Right ventricle myocardium superior (tissue), 1 donor: Measurements from ENCODE around the gene MAP7. TPM values are rescaled to one million over a fixed set of nuclear protein-coding genes. Genes with fewer than 3 reads are reported as not detected.
"Not testable (repeated sequence)": the region's sequence is repeated elsewhere in the genome, so short reads cannot be mapped to it uniquely, and the experiment has no call there.

Experiments used
- ATAC-seq: fragments of 200-7000 bp; cut with Tn5 transposase; one replicate; pipeline ENCODE4 v1.9.1; 2020; ENCODE audit warnings: mild to moderate bottlenecking; ENCODE audit not compliant: poor library complexity
- DNase-seq: peaks from one replicate; pipeline ENCODE4 v3.0.0-alpha.2; 2020
- intact Hi-C: fragments of 100-400 bp; cut with DNase I; formaldehyde crosslinking; loops from one replicate; pipeline ENCODE4 v1.11.2; 2022
- total RNA-seq: library from RNA; stranded (reverse); fragmentation: NEBNext Ultra II Directional; extraction: Animal tissue kit (Norgen Biotek cat#: 25700); gene quantifications from one replicate; pipeline ENCODE4 v1.2.1, GENCODE V29; 2021
- donor health status: DM: no; HTN: yes; CAD: no; lungs with severe emphysema.

MAP7 gene
- total RNA-seq, 1 donor from 2014 or later: 2.1 TPM

DNA sequence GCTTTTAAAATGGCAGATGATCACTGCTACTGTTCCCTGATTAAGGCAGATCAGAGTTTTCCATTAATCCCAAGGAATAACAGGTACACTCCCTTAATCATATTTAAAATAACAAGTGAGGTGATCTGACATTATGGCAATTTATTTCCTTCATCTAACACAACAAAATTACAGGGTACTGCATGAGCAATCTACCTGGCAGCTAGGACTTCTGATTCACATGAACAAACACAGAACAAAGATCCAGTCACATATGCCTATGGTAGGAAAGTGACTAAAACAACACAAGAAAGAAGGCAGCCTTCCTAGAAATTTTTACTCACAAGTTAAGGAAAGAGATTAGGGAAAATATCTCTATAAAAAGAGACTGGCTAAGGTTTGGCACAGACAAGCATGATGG lies 33.2 kb downstream of the MAP7 start:
- DNase-seq (no peak), ATAC-seq (no peak)
- intact Hi-C loops: no loop called here

DNA sequence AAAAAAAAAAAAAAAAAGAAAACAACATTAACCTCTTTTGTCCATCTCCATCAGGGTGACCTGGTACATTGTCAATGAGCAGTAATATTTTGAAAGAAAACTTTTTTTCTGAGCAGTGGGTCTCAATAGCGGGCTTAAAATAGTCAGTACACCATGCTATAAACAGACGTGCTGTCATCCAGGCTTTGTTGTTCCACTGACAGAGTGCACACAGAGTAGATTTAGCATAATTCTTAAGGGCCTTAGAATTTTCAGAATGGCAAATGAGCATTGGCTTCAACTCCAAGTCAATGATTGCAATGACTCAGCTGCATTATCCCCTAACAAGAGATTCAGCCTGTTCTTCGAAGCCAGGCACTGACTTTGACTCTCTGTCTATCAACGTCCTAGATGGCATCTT lies 35.6 kb downstream of the MAP7 start:
- intact Hi-C loops: no loop called here
- no peak for ATAC-seq
- no peak for DNase-seq

DNA sequence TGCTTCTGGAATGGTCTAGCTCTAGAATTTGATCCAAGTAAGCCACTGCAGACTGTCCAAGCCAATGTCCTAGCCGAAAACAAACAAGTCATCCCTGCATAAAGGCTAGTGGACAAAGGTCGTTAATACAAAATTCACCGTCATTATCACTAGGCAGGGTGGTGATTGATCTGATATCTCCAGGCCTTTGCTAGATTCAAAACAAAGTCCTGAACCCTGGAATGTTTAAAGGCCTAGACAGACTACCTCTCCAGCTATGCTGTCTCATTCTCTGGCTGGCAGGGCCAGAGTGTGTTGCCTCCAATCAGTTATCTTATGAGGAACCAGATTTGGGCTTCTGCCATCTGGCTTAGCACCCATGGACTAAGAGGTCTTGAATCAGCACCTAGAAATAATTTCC lies 38.3 kb downstream of the MAP7 start:
- DNase-seq: no peak
- intact Hi-C loops: no loop called here

DNA sequence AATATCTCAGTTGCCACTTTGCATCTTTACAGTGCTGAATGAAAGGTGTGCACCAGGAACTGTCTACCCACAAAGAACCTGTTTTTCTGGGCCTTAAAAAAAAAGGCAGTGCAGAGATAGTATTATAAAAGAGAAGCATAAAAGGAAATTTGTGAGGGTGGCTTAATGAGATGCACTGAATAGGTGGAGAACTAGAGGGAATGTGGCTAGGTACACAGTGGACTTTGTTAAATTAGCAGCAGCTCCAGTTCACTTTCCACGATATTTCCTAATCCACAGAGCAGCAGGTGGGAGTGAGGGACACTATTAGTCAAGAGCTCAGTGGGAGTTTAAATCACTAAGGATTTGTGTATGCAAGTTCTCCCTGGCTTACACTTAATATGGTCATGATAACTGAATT lies 38.8 kb downstream of the MAP7 start:
- intact Hi-C loops: no loop called here
- no peak for ATAC-seq
- DNase-seq: no peak

More for the DNA sequence above, 38.3 kb downstream of the MAP7 start:
- peak; percentile 65 for ATAC-seq

DNA sequence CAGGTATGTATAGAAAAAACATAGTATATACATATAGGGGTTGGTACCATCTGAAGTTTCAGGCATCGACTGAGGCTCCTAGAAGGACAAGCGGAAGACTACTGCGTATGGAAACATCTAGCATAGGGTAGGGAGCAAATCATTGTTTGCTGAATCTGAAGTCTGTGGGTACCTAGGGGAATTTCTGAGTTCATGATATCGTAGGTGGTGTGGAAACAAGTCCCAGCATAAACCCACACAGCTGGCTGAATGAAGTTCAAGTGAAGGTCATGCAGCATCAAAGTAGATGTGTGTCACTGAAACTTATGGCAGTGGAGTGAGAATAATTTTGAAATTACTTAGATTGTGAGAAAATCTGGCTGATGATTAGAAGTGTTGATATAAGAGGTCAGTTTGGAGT lies 39.4 kb downstream of the MAP7 start:
- no peak for ATAC-seq
- intact Hi-C loops: no loop called here

DNA sequence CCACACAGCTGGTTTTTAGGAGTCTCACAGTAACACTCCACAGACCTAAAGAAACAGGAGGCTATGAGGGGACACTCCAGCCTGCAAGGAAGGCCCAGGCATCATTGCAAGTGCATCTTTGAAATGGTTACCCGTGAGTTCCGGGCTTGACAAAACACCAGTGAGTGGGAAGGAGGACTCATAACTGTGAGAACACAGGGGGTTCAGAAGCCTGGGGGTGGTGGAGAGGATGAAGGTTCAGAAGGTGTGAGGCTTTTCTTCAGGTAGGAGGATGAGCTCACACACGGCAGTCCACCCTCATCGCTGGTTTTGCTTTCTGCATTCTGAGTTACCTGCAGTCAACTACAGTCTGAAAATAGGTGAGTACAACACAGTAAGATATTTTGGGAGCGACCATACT lies 39.9 kb downstream of the MAP7 start:
- DNase-seq: no peak
- intact Hi-C loops: no loop called here
- no peak for ATAC-seq

More for the DNA sequence above, 39.4 kb downstream of the MAP7 start:
- no peak for DNase-seq

DNA sequence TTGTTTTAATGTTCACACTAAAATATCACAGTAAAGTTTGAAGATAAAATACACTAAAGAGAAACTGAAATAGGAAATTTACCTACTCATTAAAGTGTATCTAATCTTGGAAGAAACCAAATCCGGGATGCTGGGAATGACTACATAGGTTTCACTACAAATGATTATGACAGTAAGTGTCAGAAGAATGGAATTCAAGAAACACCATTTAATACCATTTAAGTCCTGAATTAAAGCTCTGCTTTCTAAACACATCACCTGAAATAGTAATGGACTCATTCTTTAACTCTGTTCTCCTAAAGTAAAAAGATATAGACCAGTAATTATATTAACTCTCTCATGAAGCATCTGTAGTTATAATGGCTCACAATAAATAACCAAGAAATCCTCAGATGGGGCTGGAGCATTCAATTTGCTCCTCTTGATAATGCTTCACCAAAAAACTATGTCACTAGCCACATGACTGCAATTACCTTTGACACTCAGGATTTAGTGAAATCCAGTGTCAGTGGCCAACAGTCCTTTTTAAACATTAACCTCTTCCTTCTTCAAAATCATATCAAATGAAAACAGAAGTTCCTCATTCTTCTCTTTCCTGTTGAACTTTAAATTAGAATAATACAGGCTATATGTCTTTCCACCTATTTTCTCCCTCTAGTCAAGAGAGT lies 41.4 kb downstream of the MAP7 start:
- intact Hi-C loops: no loop called here
- no peak for DNase-seq
- ATAC-seq: no peak

DNA sequence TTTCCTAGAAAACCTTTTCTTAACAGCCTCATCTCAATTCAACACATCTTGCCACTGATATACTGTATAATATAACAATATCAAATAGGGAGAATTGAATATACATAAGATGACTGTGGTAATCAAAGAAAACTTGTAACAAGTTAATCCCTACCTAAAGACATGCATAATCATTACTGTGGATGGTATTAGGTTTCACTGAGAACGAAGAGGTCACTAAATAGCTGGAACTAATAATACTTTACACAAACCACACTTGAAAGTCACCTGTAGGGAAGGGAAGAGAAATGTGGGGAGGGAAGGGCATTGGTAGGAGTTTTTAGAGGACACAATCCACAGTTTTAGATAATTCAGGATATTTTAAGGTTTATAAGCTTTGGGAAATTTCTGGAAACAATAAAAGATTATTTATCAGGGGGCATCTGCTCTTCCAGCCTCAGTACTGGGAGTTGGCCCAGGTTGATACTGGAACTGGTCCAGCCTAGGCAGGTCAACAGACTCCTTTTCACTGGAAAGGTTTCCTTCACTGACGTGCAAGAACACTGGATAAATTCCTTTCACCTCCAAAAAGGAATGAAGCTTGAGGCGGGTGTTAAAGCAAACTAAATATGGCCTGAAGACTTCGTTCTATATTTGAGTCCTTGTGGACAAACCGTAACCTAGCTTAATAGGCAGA lies 44.0 kb downstream of the MAP7 start:
- no peak for ATAC-seq
- intact Hi-C loops: no loop called here

DNA sequence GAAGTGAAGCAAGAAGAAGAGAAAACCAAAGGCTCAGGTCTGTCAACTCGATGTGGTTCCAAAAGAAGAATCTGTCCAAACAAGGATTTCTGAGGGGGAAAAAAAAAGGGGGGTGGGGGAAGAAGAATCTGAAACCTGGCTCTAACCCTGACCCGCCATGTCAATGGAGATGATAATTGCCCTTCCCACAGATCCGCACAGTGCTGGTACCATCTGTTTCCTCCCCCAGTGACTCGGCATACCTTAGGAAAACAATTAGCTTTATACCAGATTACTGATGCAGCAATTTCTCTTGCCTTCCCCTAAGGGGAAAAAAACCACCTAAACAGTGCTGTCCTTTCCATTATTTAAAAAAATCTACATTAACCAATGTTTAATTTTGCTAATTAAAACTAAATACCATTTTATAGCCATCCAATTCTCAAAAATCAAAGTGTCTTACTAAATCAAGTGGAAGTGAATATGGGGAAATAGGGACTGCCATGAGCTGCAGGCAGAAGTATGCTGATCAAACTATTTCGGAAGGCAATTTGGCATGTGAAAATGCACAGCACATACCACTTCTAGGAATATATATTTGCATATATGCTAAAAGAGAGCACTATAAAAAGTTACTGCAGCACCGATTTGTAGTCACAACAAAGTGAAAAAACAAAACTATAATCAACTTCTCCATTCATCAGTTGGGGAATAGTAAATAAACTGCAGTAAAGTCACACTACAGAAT lies 46.8 kb downstream of the MAP7 start:
- ATAC-seq (no peak), DNase-seq (no peak)
- intact Hi-C loops: no loop called here

More for the DNA sequence above, 44.0 kb downstream of the MAP7 start:
- no peak for DNase-seq

DNA sequence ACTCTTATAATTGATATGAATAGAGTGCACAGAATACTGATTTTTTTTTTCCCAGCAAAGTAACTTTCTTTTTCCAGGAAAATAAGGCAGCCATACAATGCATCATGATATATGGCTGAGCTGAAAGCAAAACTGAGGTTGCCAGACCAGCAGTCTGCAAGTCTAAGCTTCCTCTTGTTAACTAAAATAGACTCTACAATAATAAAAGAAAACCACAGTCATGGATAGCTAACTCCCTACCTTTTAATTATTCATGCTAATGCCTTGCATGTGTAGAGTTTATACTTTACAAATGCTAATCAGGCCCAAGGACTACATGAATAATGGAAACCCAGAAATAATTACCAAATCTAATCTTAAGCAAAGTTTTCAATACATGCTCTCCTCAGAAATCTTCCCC lies 47.4 kb downstream of the MAP7 start:
- intact Hi-C loops: no loop called here
- ATAC-seq (no peak), DNase-seq (no peak)

DNA sequence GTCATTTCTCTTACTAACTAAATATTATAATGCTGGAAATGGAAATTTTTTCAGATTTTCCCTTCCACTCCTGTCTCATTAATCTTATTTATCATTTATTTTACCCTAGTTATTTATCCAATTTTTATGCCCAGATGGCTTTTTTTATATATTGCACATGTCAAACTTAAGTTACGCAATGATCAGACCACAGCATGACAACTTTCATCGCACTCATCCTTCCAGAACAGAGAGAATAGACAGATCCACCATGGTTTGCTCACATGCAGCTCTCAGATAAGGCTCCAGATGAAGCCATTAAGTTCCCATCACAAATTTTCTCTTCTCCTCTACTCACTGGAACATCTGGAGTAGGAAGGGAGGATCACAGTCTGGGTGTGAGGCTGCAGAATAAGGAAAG lies 48.7 kb downstream of the MAP7 start:
- DNase-seq: no peak
- intact Hi-C loops: no loop called here
- no peak for ATAC-seq

DNA sequence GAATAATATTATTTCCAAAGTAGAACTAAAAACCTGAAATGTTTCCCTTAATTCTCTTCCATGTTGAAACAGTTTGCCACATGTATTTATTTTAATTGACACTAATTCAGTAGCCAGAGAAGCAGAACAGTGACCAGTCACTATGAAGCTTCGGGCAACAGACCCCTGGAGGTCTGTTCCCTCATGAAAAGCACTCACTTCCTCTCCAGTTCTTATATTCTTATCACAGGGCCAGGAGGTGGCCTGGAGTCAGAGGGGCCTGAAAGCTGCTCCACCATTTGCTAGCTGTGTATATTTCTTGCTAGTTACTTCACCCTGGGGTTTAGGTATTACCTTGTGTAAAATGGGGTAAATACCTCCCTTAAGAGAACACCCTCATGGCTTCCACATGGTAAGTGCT lies 49.1 kb downstream of the MAP7 start:
- intact Hi-C loops: no loop called here
- DNase-seq: no peak
- ATAC-seq: no peak

DNA sequence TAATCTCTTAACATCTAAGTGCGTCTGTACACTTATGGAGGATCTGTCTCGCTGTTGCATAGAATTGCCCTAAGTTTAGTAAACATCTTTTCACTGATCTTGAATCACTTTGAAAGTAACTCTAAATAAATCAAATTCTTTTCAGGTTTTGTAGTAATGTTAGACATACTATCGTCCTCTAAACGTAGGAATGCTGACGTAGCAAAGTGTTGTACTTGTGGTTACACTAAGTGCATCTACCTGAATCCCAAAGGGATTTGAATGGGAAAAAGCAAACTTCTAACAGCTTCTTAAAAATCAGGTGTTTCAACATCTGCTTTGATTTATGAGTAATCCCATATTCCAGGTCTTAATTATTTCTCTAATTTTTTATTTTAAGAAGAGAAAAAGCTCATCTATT lies 49.8 kb downstream of the MAP7 start:
- no peak for DNase-seq
- ATAC-seq: no peak
- intact Hi-C loops: no loop called here

DNA sequence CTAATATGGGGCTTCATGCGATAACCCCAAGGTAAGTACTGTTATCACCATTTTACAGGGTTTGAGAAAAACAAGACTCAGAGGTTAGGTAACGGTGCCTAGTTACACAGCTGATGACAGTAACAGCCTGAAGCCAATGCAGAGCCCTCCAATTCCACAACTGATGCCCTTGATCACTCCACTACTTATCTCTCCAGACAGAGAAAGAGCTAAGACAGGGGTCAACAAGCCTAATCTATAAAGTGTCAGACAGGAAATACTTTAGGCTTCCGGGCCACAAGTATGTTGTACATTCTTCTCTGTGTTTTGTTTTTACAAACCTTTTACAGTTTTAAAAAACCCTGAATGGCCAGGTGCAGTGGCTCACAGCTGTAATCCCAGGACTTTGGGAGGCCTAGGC lies 50.9 kb downstream of the MAP7 start:
- intact Hi-C loops: no loop called here
- no peak for DNase-seq
- ATAC-seq: no peak

DNA sequence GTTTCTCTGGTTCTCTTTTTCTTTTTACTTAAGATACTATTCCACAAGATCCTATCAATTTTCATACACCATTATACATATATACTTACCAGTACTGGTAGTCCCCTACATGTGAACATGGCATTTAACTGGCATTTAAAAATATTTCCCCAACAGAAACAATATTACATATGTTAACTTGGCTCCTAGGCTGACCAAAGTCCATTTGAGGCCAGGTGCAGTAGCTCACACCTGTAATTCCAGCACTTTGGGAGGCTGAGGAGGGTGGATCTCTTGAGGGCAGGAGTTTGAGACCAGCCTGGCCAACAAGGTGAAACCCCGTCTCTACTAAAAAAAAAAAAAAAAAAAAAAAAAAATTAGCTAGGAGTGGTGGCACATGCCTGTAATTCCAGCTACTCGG lies 53.8 kb downstream of the MAP7 start:
- ATAC-seq, intact Hi-C loops, DNase-seq: not testable (repeated sequence)

DNA sequence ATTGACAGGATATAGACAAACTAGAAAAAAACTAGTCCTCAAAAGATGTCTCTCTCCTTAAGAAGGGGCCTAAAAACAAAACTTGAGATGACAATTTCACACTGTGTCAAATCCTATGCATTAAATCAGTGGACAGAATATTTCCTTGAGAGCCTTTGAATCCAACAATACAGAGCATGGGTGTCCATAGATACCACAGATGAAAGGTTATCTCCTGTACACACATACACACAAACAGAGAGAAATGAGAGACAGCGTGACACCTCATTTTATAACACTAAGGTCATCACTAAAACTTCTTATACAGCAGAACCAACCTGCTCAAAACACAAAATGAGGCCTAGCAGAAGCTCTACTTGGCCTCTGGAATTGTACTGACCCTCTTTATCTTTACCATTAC lies 55.5 kb downstream of the MAP7 start:
- ATAC-seq (no peak), DNase-seq (no peak)
- intact Hi-C loops: no loop called here

DNA sequence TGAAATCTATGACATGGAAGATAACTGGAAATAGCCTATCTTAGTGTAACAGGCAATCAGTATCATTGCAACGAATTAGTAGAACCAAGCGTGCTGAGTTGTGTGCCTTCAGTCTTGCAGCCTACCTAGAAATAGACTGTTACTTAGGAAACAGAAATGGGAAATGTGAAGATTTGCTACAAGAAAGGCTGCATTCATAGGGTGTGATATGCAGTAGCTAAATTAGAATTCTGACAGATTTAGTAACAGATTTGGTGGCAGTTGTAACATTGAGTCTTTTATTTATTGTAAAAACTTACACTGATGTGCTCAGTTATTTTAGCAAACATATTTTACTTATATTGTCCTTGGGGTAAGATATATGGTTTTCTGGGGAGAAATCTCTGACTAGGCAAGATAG lies 56.2 kb downstream of the MAP7 start:
- ATAC-seq (no peak), DNase-seq (no peak)
- intact Hi-C loops: no loop called here

DNA sequence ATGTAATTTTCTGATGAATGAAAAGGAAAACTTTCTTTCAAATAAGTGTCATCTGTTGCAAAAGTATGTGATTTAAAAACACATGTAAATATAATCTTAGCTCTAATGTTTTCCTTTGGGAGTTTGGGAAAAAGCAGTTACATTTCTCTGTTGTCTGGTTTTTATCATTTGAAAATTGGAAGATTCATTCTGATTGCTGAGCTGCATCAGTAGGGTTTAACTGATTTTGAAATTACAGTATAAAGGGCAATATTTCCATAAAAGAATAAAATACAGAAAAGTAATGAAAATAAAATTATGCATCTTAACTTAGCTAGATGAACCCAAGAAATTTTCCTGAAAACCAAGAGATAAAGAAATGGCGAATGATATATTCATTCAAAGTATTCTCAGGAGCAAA lies 57.8 kb downstream of the MAP7 start:
- DNase-seq: no peak
- ATAC-seq: no peak
- intact Hi-C loops: no loop called here

DNA sequence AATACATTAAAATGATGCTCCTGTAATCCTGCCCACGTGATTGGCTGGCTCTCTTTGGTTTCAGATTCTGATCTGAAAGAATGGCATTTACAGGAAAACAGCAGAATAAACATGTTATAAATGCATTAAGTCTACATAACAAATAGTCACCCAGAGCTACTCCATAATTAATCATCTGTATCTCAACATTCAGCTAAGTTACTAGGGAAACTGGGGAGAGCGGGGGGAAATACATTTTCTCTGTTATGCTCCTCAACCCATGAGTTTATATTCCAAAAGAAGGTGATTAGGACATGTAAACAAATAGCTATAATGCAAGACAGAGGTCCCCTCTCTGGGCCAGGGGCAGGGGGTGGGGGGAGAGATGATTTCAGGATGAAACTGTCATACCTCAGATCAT lies 58.5 kb downstream of the MAP7 start:
- DNase-seq (no peak), ATAC-seq (no peak)
- intact Hi-C loops: no loop called here

DNA sequence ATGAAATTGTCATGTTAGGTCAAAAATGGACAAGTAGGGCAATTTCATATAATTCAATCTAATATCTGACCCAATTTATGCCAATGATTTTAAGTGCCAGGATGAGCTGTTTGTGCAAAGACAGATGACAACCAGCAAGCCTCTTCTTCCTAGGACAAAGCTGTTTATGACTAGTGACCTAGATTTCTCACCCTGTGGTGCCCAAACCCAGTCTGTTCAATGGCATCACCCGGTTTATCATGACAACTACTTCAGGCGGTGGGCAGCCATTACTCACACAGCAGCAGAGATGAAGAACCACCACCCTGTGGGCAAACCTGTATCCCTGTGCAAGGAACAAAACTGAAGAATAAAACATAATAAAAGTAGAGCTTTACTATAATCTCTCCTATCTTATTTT lies 59.0 kb downstream of the MAP7 start:
- intact Hi-C loops: no loop called here
- no peak for DNase-seq
- no peak for ATAC-seq
